ENCODE measurements around the gene NARF.

GRCh38 chr17:82429824-82430223, 28.7 kb upstream of the NARF start:
- no peak for TF ChIP-seq CTCF (IDR thresholded peaks at IDR 0.05)
- no peak for TF ChIP-seq POLR2AphosphoS5 (IDR thresholded peaks at IDR 0.05)

Measured in breast epithelium (tissue), 3 donors.